Suprapubic skin (tissue), 4 donors: ENCODE measurements around the gene LENEP.

Source experiments
- CTCF ChIP-seq, 2 donors: fragments of 200-600 bp in 1 of 2; fragments of 450-650 bp in 1 of 2; sonication (generic) in 1 of 2; IDR thresholded peaks; one replicate each; pipeline ENCODE4 v1.5.1; 2016 to 2019; ENCODE audit warnings: antibody characterized with exemption in 2 of 2, mild to moderate bottlenecking in 1 of 2, moderate library complexity in 1 of 2
- EP300 ChIP-seq: sonication (generic); formaldehyde crosslinking; IDR thresholded peaks from one replicate; pipeline ENCODE4 v1.6.1; 2017; ENCODE audit warnings: antibody characterized with exemption
- POLR2A ChIP-seq, 2 donors: fragments of 450-650 bp; IDR thresholded peaks; one replicate each; pipeline ENCODE4 v1.6.1; 2017; ENCODE audit warnings: antibody characterized with exemption in 2 of 2, mild to moderate bottlenecking in 2 of 2, moderate library complexity in 2 of 2
- POLR2AphosphoS5 ChIP-seq, 3 donors: sonication (generic); formaldehyde crosslinking; IDR thresholded peaks; one replicate each; pipeline ENCODE4 v1.6.1; 2017; ENCODE audit warnings: antibody characterized with exemption in 3 of 3

GRCh38 chr1:154969860-154970452 lies 23.4 kb upstream of the LENEP start:
- TF ChIP-seq CTCF (IDR thresholded peaks at IDR 0.05), result no peak
- TF ChIP-seq POLR2A (IDR thresholded peaks at IDR 0.05), result no peak
- TF ChIP-seq POLR2AphosphoS5 (IDR thresholded peaks at IDR 0.05), result no peak
- TF ChIP-seq EP300, result no peak
